ENCODE results near the gene C1orf232. TPM values are rescaled to one million over a fixed set of nuclear protein-coding genes. Genes with fewer than 3 reads are reported as not detected.

The C1orf232 gene
- total and polyA plus RNA-seq, 2 of the 4 experiments (the other 2 are of a cell fraction): not detected

GRCh38 chr1:26148887-26149286 lies 19.9 kb downstream of the C1orf232 start:
- ChIA-PET POLR2A (ENCODE audit: unreplicated experiment) (no interaction called here), CTCF (no interaction called here)
- no peak overlapping the region for H3K56ac ChIP-seq (ENCODE audit: extremely low read depth, insufficient read depth, low read length)
- intact Hi-C loops (cut with micrococcal nuclease): no loop called here
- no peak overlapping the region for H3K4me3 ChIP-seq (ENCODE audit: insufficient read depth, low read depth, low read length)
- no peak overlapping the region for H2BK20ac ChIP-seq (ENCODE audit: low read depth, low read length)
- peaks cover 43% of the 10 kb centered on the region for H3K27me3 ChIP-seq (ENCODE audit: control insufficient read depth, insufficient read depth, low read length)
- H3K14ac ChIP-seq (replicated peaks; ENCODE audit: low read depth, low read length): no peak overlapping the region
- no peak overlapping the region for H2AK9ac ChIP-seq (replicated peaks; ENCODE audit: low read depth, low read length, poor library complexity)
- no peak overlapping the region for H4K91ac ChIP-seq (ENCODE audit: insufficient read depth, low read depth, low read length)
- H4K5ac ChIP-seq (ENCODE audit: low read depth, low read length): no peak overlapping the region
- no peaks in the 10 kb centered on the region for H3K4me1 ChIP-seq (ENCODE audit: control insufficient read depth, insufficient read depth, low read length)
- H2AK5ac ChIP-seq (ENCODE audit: low read depth, low read length): no peak overlapping the region
- no peak overlapping the region for H3K18ac ChIP-seq (ENCODE audit: low read depth, low read length)
- in situ Hi-C loops (cut with MboI; ENCODE audit: low sequenced_read_pairs): loop anchor here (5.0 kb wide), 2 partner anchors 42 to 107 kb away; no protein-coding TSS in a partner anchor
- H3K79me1 ChIP-seq (ENCODE audit: low read depth in 1 of 2, low read length in 2 of 2): no peaks in the 10 kb centered on the region
- no peak overlapping the region for H2BK15ac ChIP-seq (ENCODE audit: low read depth, low read length)
- no peaks in the 10 kb centered on the region for H3K36me3 ChIP-seq (ENCODE audit: control insufficient read depth, insufficient read depth, low read length)
- ATAC-seq (ENCODE audit: low read depth) (no peak), DNase-seq (no peak)
- no peak overlapping the region for H3K23ac ChIP-seq (ENCODE audit: low read depth, low read length)
- no peak overlapping the region for H2BK120ac ChIP-seq (ENCODE audit: low read depth, low read length)
- no peak overlapping the region for H4K8ac ChIP-seq (ENCODE audit: low read depth in 2 of 2, low read length in 2 of 2)
- H3K27ac ChIP-seq (ENCODE audit: insufficient read depth, low read length): no peak overlapping the region
- TF ChIP-seq RCOR1 (IDR thresholded peaks at IDR 0.05; ENCODE audit: insufficient replicate concordance, low read length) (no peak), SMC3 (IDR thresholded peaks at IDR 0.05; ENCODE audit: low read depth, low read length) (no peak), RFX5 (IDR thresholded peaks at IDR 0.05; ENCODE audit: low read depth, low read length) (no peak), MAFK (IDR thresholded peaks at IDR 0.05; ENCODE audit: low read depth, low read length) (no peak), ELK1 (IDR thresholded peaks at IDR 0.05; ENCODE audit: borderline replicate concordance, low read depth, low read length) (no peak), FOS (IDR thresholded peaks at IDR 0.05; ENCODE audit: low read depth, low read length) (no peak), BHLHE40 (IDR thresholded peaks at IDR 0.05; ENCODE audit: low read depth, low read length) (no peak), USF2 (IDR thresholded peaks at IDR 0.05; ENCODE audit: low read depth, low read length) (no peak), NFE2L2 (IDR thresholded peaks at IDR 0.05; ENCODE audit: low read depth, low read length) (no peak), MXI1 (IDR thresholded peaks at IDR 0.05; ENCODE audit: borderline replicate concordance, low read depth, low read length) (no peak), POLR2A (IDR thresholded peaks at IDR 0.05; ENCODE audit: low read depth, low read length) (no peak), CHD1 (IDR thresholded peaks at IDR 0.05; ENCODE audit: low read depth, low read length) (no peak)
- H4K20me1 ChIP-seq (ENCODE audit: insufficient read depth, low read length): no peaks in the 10 kb centered on the region
- H3K9me1 ChIP-seq (ENCODE audit: insufficient read depth, low read length): no peaks in the 10 kb centered on the region
- H2BK5ac ChIP-seq (ENCODE audit: low read depth, low read length, poor library complexity, severe bottlenecking): no peak overlapping the region
- H3K9ac ChIP-seq (ENCODE audit: low read depth, low read length): no peak overlapping the region
- no peaks in the 10 kb centered on the region for H3K9me3 ChIP-seq (ENCODE audit: control insufficient read depth, insufficient read depth, low read length)
- no peak overlapping the region for H2AFZ ChIP-seq (replicated peaks; ENCODE audit: low read length, poor library complexity)
- H3K4me2 ChIP-seq (ENCODE audit: low read depth, low read length): no peak overlapping the region
- dilution Hi-C loops (cut with HindIII; ENCODE audit: low sequenced_read_pairs, unreplicated experiment): no loop called here
- no peak overlapping the region for H3K4ac ChIP-seq (ENCODE audit: low read depth, low read length)
- BruUV-seq (replicated peaks): no TSS peak

All from IMR-90 (cell line).